HuH-7.5 (cell line): ENCODE results near the gene MTMR12.
"Not testable (repeated sequence)": the region's sequence is repeated elsewhere in the genome, so short reads cannot be mapped to it uniquely, and the experiment has no call there.

Experiments used
- DNase-seq: peaks from one replicate; pipeline ENCODE4 v3.0.0; 2011; ENCODE audit warnings: low spot score

Gene MTMR12

GRCh38 chr5:32232441-32233219 lies 80.1 kb downstream of the MTMR12 start:
- DNase-seq = peak; percentile 38

GRCh38 chr5:32231929-32232328 lies 80.8 kb downstream of the MTMR12 start:
- no peak for DNase-seq

- no peak for DNase-seq
Observed at GRCh38 chr5:32231241-32231640, 81.5 kb downstream of the MTMR12 start.

- DNase-seq = no peak
Observed at GRCh38 chr5:32230356-32231099, 82.2 kb downstream of the MTMR12 start.

- no peak for DNase-seq
Observed at GRCh38 chr5:32229586-32229985, 83.2 kb downstream of the MTMR12 start.

GRCh38 chr5:32228816-32229215 lies 83.9 kb downstream of the MTMR12 start:
- DNase-seq = no peak

GRCh38 chr5:32225445-32225844 lies 87.3 kb downstream of the MTMR12 start:
- DNase-seq = no peak

- DNase-seq = no peak
Observed at GRCh38 chr5:32223972-32224609, 88.6 kb downstream of the MTMR12 start.

GRCh38 chr5:32222723-32223470 lies 89.8 kb downstream of the MTMR12 start:
- DNase-seq = no peak

GRCh38 chr5:32217886-32218396 lies 94.8 kb downstream of the MTMR12 start:
- no peak for DNase-seq

GRCh38 chr5:32214344-32214743 lies 98.4 kb downstream of the MTMR12 start:
- DNase-seq = not testable (repeated sequence)

GRCh38 chr5:32210151-32210550 lies 102.6 kb downstream of the MTMR12 start:
- DNase-seq = no peak

GRCh38 chr5:32208837-32209236 lies 103.9 kb downstream of the MTMR12 start:
- DNase-seq = not testable (repeated sequence)

- no peak for DNase-seq
Observed at GRCh38 chr5:32207355-32207634, 105.4 kb downstream of the MTMR12 start.

GRCh38 chr5:32206509-32207354 lies 106.0 kb downstream of the MTMR12 start:
- no peak for DNase-seq

- no peak for DNase-seq
Observed at GRCh38 chr5:32206053-32206452, 106.7 kb downstream of the MTMR12 start.

GRCh38 chr5:32202394-32202793 lies 110.3 kb downstream of the MTMR12 start:
- no peak for DNase-seq

- DNase-seq = no peak
Observed at GRCh38 chr5:32201122-32201753, 111.5 kb downstream of the MTMR12 start.

- DNase-seq = no peak
Observed at GRCh38 chr5:32197032-32197431, 115.7 kb downstream of the MTMR12 start.

- no peak for DNase-seq
Observed at GRCh38 chr5:32195265-32195664, 117.5 kb downstream of the MTMR12 start.

- DNase-seq = no peak
Observed at GRCh38 chr5:32193591-32193990, 119.1 kb downstream of the MTMR12 start.
